ENCODE measurements around the gene PLA2G10. TPM values are rescaled to one million over a fixed set of nuclear protein-coding genes. Genes with fewer than 3 reads are reported as not detected.

PLA2G10 gene
- total and polyA plus RNA-seq, 2 of the 13 experiments (the other 11 are each of a cell fraction or from before 2014, with no cell fraction given) = not detected

- H4K20me1 ChIP-seq (ENCODE audit: insufficient read depth, low read length) = peaks cover 12% of the 10 kb centered on the region
- ChIA-PET POLR2A (interaction anchor here (0.8 to 1.5 kb wide), 12 partner anchors 9 to 710 kb away, joined by 3 to 5 read pairs (median 3); partner anchors contain the start of gene ERCC4), CTCF (ENCODE audit: low intra/inter-chr PET ratio, low total read pairs) (no interaction called here)
- ATAC-seq = peak; percentile 63
- H2AFZ ChIP-seq (ENCODE audit: low read length) = peak within 1 kb of the TSS; percentile 20
- H3K4me2 ChIP-seq (ENCODE audit: low read depth, low read length) = peak within 1 kb of the TSS; percentile 80
- H3K79me2 ChIP-seq (ENCODE audit: insufficient read depth, low read length) = peaks cover 41% of the 10 kb centered on the region
- peaks cover 8 to 32% of the 10 kb centered on the region in 2 experiments for H3K36me3 ChIP-seq (replicated peaks in 1 of 2; ENCODE audit: control insufficient read depth in 1 of 2, insufficient read depth in 2 of 2, low read length in 2 of 2)
- H3K4me1 ChIP-seq (ENCODE audit: insufficient read depth, low read length) = peaks cover 56% of the 10 kb centered on the region
- 3% methylated on average over 33 of the region's 51 CpGs for WGBS (ENCODE audit: low lambda C conversion rate)
- peak; percentile 75 for FAIRE-seq
- H3K9ac ChIP-seq (ENCODE audit: insufficient read depth, low read depth, low read length) = peak within 1 kb of the TSS; percentile 95
- DNase-seq (ENCODE audit: low spot score) = peak; percentile 98
- H3K27me3 ChIP-seq (ENCODE audit: control insufficient read depth in 1 of 2, insufficient read depth in 2 of 2, low read length in 2 of 2) = no peaks in the 10 kb centered on the region; a peak in 1 of 5 replicates
- peak within 1 kb of the TSS; percentile 77 for H3K27ac ChIP-seq (ENCODE audit: extremely low read length, insufficient read depth, low read length)
- H3K9me3 ChIP-seq (ENCODE audit: low read length) = no peaks in the 10 kb centered on the region
- H3K4me3 ChIP-seq (replicated peaks in 1 of 3; ENCODE audit: insufficient read depth in 1 of 3, low read depth in 2 of 3, low read length in 3 of 3) = peak within 1 kb of the TSS; percentile 85 to 99 (median 94)
- no TSS peak for BruUV-seq (replicated peaks)
- in situ Hi-C loops (cut with HindIII; ENCODE audit: extremely low pct_ligation_motif_present, low pct_unique_long_range_greater_than_20kb) (no loop called here), intact Hi-C loops (cut with micrococcal nuclease; ENCODE audit: unreplicated experiment) (loop anchor here (5.0 kb wide), 1 partner anchor 228 kb away; no protein-coding TSS in a partner anchor)
- TF ChIP-seq XRCC5 (optimal IDR thresholded peaks at IDR 0.05; ENCODE audit: low read length) = peak; percentile 86
- 0 out of 2 replicates have a peak, but pooled peaks have one; percentile 20 for TF ChIP-seq ZFP62 (CRISPR knock-in tag; IDR thresholded peaks at IDR 0.05)
- no peak for TF ChIP-seq ZNF382 (CRISPR knock-in tag; IDR thresholded peaks at IDR 0.05; ENCODE audit: borderline replicate concordance)
- TF ChIP-seq ZNF777 (CRISPR knock-in tag; IDR thresholded peaks at IDR 0.05) = no peak; the same call in none of the 2 replicates
- peak; percentile 96 for TF ChIP-seq AHR (CRISPR knock-in tag; IDR thresholded peaks at IDR 0.05)
- peak; percentile 94 for TF ChIP-seq UBTF (CRISPR knock-in tag; IDR thresholded peaks at IDR 0.05)
- TF ChIP-seq ZNF530 (CRISPR knock-in tag; IDR thresholded peaks at IDR 0.05; ENCODE audit: low read depth) = no peak
- peak; percentile 81 for TF ChIP-seq AGO1 (IDR thresholded peaks at IDR 0.05; ENCODE audit: low read depth, low read length, poor library complexity, severe bottlenecking)
- TF ChIP-seq ZNF580 (CRISPR knock-in tag; IDR thresholded peaks at IDR 0.05; ENCODE audit: borderline replicate concordance, low read depth) = peak; percentile 76; the same call in 1 of the 2 replicates
- 0 out of 2 replicates have a peak, but pooled peaks have one; percentile 88 for TF ChIP-seq TRAFD1 (CRISPR knock-in tag; IDR thresholded peaks at IDR 0.05; ENCODE audit: borderline replicate concordance)
- TF ChIP-seq MTA1 (CRISPR knock-in tag; IDR thresholded peaks at IDR 0.05; ENCODE audit: borderline replicate concordance) = peak; percentile 61; the same call in 1 of the 2 replicates
- peak; percentile 89; the same call in 1 of the 2 replicates for TF ChIP-seq ZNF501 (CRISPR knock-in tag; IDR thresholded peaks at IDR 0.05)
- peak; percentile 84 for TF ChIP-seq GATA4 (IDR thresholded peaks at IDR 0.05; ENCODE audit: borderline replicate concordance, low read depth)
- TF ChIP-seq ZNF451 (CRISPR knock-in tag; IDR thresholded peaks at IDR 0.05) = peak; percentile 95
- peak; percentile 95; the same call in 1 of the 2 replicates for TF ChIP-seq ZFP91 (CRISPR knock-in tag; IDR thresholded peaks at IDR 0.05; ENCODE audit: borderline replicate concordance)
- 0 out of 2 replicates have a peak, but pooled peaks have one; percentile 83 for TF ChIP-seq CERS6 (CRISPR knock-in tag; IDR thresholded peaks at IDR 0.05)
Measured at GRCh38 chr16:14629919-14630619, 64.0 kb downstream of the PLA2G10 start, which contains the start of gene PARN. Gene PARN, minus strand, starts transcription at chr16:14630260. Its CDS starts 135 bp downstream, at chr16:14630125.

All from HepG2 (cell line).